ENCODE measurements around the gene MMP11.

The MMP11 gene

DNA sequence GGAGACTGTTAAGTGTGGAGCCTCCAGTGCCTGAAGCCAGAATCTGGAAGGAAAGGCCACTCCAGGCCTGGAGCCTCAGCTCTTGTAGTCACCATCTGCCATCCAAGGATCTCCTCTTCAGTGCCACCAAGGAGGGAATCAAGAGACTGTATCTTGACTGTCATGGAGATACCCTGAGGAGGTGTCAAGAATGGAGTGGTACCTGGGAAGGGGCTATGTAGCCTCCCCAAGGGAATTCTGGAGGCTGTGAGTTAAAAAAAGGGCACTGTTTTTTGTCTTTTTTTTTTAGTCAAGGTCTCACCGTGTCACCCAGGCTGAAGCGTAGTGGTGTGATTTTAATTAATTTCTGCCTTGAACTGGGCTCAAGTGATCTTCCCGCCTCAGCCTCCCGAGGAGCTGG is 13.1 kb upstream of the MMP11 start:
- DNase-seq (ENCODE audit: low spot score): no peak

- no peak for DNase-seq (ENCODE audit: low spot score)
These were observed 12.6 kb upstream of the MMP11 start for GRCh38 chr22:23760056-23760455.

GRCh38 chr22:23762842-23763578 is 9.6 kb upstream of the MMP11 start, which contains the start of gene C22orf15:
TSS of gene C22orf15 (plus strand) at chr22:23762990. CDS start at chr22:23763307, 317 bp downstream.
- no peak for DNase-seq (ENCODE audit: low spot score)

- no peak for DNase-seq (ENCODE audit: low spot score)
These were observed 9.1 kb upstream of the MMP11 start for GRCh38 chr22:23763579-23763945.

GRCh38 chr22:23763954-23764353 is 8.7 kb upstream of the MMP11 start:
- DNase-seq (ENCODE audit: low spot score): no peak

DNA sequence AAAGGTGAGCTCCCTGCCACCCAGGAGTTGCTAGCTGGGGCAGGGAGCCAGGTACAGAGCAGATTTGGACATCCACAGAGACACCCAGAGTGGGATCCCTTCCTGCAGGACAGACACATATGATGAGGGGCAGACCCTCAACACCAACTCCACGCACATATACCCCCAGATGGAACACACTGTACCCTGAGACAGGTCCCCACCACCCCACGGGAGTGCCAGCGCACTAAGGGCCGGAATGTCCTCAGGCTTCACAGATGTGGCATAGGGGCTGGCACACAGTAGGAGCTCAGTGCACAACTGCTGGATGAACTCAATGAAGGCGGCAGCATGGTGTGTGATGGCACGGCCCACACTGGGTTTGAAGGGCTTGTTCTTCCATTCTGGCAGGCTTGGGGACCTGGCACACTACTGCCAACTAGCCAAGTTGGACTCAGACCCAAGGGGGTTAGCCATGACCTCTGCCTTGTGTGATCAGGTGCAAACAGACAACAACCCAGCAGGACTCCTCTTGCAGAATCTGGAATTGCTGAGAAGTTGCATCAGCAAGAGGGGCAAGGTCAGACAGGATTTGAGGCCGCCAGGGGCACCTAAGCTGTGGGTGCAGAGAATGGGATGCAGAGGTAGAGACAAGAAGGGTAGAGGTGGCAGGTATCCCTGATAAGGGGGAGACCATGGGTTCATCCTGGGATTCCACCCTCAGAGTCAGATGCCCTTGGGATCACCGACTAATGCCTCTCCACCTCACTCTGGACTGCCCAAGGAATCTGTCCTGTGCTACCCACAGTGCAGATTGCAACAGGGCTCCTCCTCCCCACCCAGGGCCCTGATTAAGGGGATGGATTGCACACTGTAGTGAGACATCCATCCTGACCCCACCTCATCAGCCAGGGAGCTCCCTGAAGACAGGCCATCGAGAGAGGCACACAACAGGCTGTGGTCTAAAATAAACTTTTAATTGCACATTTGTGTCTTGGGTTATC is 7.5 kb upstream of the MMP11 start:
- no peak for DNase-seq (ENCODE audit: low spot score)

- DNase-seq (ENCODE audit: low spot score): no peak
These were observed 5.4 kb upstream of the MMP11 start for GRCh38 chr22:23767303-23767672.

DNA sequence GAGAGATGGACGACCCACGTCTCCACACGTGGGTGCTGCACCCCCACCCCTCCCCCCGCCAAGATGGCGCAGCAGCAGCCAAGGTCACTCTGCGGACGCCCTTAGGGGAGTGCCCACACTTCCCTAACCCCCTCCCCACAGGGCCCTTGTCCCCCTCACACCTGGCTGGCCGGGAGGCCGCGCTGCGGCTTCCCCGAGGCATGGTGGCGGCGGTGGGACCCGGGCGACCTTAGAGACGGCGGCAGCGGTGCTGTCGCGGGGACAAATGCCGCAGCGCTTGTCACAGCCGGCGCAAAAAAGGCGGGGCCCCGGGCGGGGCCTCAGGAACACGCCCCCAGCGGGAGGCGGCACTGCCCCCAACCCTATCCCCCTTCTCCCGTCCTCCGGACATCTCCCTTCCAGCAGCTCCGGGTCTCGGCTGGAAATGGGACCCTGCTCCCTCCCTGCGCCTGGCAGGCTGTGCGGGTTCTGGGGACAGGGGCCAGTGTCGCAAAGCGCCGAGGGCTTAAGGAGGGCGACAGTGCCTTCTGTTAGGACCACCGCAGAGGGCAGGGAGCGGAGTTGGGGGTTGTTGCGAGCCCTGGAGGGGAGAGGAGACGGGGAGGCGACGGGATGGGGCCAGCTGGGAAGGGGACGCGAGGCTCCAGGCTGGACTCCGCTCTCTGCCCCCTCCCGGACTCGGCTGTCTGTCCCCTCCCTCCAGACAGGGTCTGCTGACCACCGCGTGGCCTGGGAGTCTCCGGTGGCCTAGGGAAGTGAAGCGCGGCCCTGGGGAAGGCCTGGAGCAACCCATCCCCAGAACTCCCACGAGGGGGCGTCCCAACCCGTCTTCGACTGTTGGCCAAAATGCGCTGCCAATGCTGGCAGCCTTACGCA is 4.7 kb upstream of the MMP11 start, which contains the start of gene CHCHD10:
CHCHD10 (minus strand) TSS at position 300 of the 876 bp plus-strand sequence; CDS start at position 202, 98 bp downstream.
- DNase-seq (ENCODE audit: low spot score): peak; percentile 92

DNA sequence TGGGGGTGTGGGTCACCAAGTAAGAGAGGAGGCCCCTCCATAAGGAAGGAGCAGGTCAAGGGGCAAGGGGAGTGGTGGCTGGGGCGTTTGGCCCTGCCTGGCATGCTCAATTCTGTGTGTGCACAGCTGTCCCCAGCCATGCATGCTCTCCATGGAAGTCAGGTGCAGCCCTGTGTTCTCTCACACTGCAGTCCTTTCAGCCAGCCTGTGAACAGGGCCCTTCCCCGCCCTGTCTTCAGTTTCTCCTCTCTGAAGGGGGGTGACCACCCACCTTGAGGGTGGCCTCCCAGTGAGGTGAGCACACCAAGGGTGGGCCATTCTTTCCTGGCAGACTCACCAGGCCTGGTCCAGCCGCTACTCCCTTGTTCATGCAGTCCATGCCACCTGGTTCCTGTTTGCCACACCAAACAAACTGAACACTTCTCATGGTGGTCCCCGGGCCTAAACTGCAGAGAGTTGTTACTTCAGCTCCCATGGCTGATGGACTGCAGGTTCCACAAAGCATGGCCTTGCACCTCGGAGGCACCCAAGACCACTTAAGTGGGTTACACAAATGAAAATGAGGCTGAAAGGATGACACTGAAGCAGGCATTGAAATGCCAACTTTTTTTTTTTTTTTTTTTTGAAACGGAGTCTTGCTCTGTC is 3.2 kb upstream of the MMP11 start:
- DNase-seq (ENCODE audit: low spot score): no peak

GRCh38 chr22:23772315-23772648 is 367 bp upstream of the MMP11 start:
- DNase-seq (ENCODE audit: low spot score): no peak

- DNase-seq (ENCODE audit: low spot score): no peak
These were observed 949 bp downstream of the MMP11 start for GRCh38 chr22:23773483-23774113.

GRCh38 chr22:23774114-23774921 is 1.7 kb downstream of the MMP11 start:
- DNase-seq (ENCODE audit: low spot score): peak; percentile 60

DNA sequence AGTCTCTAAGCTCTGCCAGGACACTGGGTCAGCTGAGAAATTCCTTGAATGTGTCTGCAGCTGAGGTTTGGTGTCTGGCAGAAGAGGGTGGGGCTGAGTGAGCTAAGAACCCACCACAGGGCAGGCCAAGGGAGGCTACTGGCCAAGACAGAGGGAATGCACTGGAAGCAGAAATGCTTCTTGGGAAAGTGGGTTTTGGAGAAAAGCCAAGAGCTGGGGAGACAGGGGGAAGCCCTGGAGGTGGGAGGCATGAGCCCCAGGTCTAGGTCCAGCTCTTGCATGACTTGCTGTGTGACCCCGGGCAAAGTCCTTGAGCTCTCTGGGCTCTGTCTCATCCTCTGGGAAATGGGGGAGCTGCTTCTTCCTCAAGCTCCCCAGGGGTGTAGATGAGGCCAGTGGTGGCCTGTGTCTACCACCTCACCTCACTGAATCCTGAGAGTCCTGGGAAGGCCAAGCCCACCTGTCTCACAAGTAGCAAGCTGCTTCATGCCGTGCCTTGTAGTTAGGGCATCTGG is 2.3 kb downstream of the MMP11 start:
- no peak for DNase-seq (ENCODE audit: low spot score)

DNA sequence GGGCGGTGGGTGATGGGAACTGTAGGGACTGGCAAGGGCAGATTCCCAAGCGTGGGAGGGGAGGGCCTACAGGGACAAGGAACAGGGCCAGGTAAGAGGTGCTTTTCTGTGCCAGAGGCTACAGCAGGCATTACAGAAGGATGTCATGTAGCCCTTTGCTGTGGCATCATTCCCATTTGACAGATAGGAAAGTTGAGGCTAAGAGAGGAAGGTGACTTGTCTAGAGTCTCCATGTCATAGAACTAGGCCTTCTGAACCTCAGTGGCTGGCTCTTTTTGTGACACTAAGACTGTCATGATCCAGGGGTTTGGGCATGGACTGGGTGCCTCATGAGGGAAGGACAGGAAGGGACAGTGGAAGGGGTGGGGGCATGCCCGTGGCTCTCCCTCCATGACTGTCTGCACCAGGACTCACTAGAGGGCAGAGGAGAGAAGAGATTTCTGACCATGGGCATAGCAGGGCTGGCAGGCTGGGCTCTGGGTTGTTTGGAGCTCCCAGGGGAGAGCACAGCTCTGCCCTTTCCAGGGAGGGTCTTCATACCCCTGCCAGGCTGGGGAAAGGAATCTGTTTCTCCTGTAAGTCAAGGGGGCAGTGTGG is 3.2 kb downstream of the MMP11 start:
- DNase-seq (ENCODE audit: low spot score): no peak

GRCh38 chr22:23777776-23778576 is 5.3 kb downstream of the MMP11 start:
- DNase-seq (ENCODE audit: low spot score): no peak

DNA sequence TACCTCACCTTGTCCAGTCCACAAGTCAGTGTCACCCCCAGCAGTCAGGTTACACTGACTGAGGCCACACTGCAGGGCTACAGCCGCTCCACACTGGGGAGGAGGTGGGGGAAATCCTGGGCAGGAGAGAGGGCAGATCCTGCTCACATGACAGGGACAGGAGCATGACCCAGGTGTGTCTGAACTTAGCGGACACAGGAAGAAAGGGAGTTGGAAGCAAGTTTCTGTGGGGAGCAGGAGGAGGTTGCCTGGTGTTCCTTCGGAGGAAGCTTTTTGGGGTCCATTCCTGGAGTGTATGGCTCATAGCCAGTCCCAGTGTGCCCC is 5.9 kb downstream of the MMP11 start:
- DNase-seq (ENCODE audit: low spot score): no peak

GRCh38 chr22:23779083-23779482 is 6.4 kb downstream of the MMP11 start:
- DNase-seq (ENCODE audit: low spot score): no peak

DNA sequence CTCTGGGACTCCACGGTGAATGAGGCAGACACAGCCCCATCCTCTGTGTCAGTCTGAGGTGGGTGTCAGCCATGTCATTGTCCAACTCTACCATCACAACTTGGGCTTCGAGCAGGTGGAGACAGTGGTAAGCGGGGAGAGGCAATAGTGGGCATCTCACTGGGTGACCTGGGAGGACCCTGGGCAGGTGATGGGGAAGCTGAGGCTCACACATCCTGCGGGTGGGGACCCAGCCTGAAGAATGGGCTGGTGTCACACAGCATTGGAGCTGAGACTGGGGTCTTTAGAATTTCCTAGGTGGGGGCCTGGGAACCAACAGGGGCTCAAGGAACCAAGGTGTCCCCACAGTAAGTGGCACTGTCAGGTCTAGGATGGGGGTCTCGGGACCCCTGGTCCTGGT is 7.1 kb downstream of the MMP11 start:
- DNase-seq (ENCODE audit: low spot score): no peak

- DNase-seq (ENCODE audit: low spot score): no peak
These were observed 7.6 kb downstream of the MMP11 start for GRCh38 chr22:23780146-23780748.
